Type B pancreatic cell (in vitro differentiated cells): Measurements from ENCODE around the gene GATA5. TPM values are rescaled to one million over a fixed set of nuclear protein-coding genes. Genes with fewer than 3 reads are reported as not detected.

Source experiments
- DNase-seq: peaks from one replicate; pipeline ENCODE4 v3.0.0; 2021; ENCODE audit warnings: mixed read lengths; ENCODE audit not compliant: unreplicated experiment; ENCODE audit errors: extremely low spot score
- H3K27ac Mint-ChIP-seq: 2 replicates; pipeline ENCODE4 v1.8.0; 2021; ENCODE audit warnings: mild to moderate bottlenecking, mixed read lengths
- H3K27me3 Mint-ChIP-seq: 2 replicates; pipeline ENCODE4 v1.8.0; 2021; ENCODE audit warnings: mixed read lengths
- H3K36me3 Mint-ChIP-seq: 2 replicates; pipeline ENCODE4 v1.8.0; 2021; ENCODE audit warnings: mixed read lengths
- H3K4me1 Mint-ChIP-seq: one replicate; pipeline ENCODE4 v1.8.0; 2021; ENCODE audit warnings: mixed read lengths; ENCODE audit not compliant: unreplicated experiment
- H3K4me3 Mint-ChIP-seq: 2 replicates; pipeline ENCODE4 v1.8.0; 2021; ENCODE audit warnings: mild to moderate bottlenecking, mixed read lengths
- H3K9me3 Mint-ChIP-seq: 2 replicates; pipeline ENCODE4 v1.8.0; 2021; ENCODE audit warnings: mixed read lengths
- total RNA-seq: library from RNA; stranded (reverse); gene quantifications from 2 replicates; pipeline ENCODE4 v1.2.1, GENCODE V29; 2021; ENCODE audit warnings: low replicate concordance
- TF ChIP-seq, protein P1 (sequence below): fragments of 200-600 bp; sonication (generic); conservative IDR thresholded peaks from 2 replicates; pipeline ENCODE4 v1.5.0; 2021; ENCODE audit warnings: antibody characterized with exemption, mild to moderate bottlenecking

GATA5 gene
- total RNA-seq, 1 donor from 2014 or later = 10.8 TPM

DNA sequence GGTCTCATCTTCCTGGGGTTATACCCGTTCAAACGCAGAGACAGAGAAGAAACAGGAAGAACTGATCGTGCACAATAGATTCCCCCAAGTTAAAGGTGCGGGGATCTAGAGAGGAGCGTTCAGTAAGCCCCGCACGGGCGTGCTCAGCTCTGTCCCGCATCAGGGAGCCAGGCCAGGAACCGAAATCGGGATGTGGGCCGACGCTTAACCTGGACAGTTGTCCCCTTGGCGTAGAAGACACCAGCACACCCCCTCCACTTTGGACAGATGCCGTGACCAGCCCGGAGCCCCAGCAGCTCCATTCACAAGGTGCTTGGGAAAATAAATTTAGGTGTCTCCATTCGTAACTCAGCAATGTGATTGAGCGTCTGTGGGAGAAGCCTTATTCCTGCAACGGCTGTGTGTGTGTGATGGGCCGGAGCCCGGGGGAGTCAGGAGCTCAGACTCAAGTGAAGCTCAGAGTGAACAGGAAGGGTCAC, 24.0 kb upstream of the GATA5 start:
- TF ChIP-seq, protein P1, sequence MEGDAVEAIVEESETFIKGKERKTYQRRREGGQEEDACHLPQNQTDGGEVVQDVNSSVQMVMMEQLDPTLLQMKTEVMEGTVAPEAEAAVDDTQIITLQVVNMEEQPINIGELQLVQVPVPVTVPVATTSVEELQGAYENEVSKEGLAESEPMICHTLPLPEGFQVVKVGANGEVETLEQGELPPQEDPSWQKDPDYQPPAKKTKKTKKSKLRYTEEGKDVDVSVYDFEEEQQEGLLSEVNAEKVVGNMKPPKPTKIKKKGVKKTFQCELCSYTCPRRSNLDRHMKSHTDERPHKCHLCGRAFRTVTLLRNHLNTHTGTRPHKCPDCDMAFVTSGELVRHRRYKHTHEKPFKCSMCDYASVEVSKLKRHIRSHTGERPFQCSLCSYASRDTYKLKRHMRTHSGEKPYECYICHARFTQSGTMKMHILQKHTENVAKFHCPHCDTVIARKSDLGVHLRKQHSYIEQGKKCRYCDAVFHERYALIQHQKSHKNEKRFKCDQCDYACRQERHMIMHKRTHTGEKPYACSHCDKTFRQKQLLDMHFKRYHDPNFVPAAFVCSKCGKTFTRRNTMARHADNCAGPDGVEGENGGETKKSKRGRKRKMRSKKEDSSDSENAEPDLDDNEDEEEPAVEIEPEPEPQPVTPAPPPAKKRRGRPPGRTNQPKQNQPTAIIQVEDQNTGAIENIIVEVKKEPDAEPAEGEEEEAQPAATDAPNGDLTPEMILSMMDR = no peak
- no peak overlapping the region for H3K27ac Mint-ChIP-seq
- H3K27me3 Mint-ChIP-seq = peaks cover 16% of the 10 kb centered on the region
- peaks cover 6% of the 10 kb centered on the region for H3K9me3 Mint-ChIP-seq
- H3K4me1 Mint-ChIP-seq = peaks cover 22% of the 10 kb centered on the region
- no peaks in the 10 kb centered on the region for H3K36me3 Mint-ChIP-seq
- DNase-seq = no peak
- no peak overlapping the region for H3K4me3 Mint-ChIP-seq

DNA sequence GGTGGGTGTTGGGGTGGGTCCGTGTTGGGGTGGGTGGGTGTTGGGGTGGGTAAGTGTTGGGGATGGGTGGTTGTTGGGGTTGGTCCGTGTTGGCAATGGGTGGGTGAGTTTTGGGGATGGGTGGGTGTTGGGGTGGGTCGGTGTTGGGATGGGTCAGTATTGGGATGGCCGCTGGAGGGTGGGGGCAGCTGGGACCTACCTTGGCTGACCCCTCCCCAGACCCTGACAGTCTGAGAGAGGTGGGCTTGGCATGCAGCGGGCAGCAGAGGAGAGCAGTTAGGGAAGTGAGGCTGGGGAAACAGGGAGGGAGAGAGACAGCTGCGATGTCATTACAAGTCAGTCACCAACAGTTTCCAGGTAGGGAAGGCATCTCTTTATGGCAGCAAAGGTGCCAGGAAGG, 23.1 kb upstream of the GATA5 start:
- no peak overlapping the region for H3K27ac Mint-ChIP-seq
- no peak overlapping the region for H3K4me3 Mint-ChIP-seq
- peaks cover 9% of the 10 kb centered on the region for H3K27me3 Mint-ChIP-seq
- peaks cover 22% of the 10 kb centered on the region for H3K4me1 Mint-ChIP-seq
- TF ChIP-seq, protein P1 = no peak
- DNase-seq = no peak
- no peaks in the 10 kb centered on the region for H3K9me3 Mint-ChIP-seq
- H3K36me3 Mint-ChIP-seq = no peaks in the 10 kb centered on the region

DNA sequence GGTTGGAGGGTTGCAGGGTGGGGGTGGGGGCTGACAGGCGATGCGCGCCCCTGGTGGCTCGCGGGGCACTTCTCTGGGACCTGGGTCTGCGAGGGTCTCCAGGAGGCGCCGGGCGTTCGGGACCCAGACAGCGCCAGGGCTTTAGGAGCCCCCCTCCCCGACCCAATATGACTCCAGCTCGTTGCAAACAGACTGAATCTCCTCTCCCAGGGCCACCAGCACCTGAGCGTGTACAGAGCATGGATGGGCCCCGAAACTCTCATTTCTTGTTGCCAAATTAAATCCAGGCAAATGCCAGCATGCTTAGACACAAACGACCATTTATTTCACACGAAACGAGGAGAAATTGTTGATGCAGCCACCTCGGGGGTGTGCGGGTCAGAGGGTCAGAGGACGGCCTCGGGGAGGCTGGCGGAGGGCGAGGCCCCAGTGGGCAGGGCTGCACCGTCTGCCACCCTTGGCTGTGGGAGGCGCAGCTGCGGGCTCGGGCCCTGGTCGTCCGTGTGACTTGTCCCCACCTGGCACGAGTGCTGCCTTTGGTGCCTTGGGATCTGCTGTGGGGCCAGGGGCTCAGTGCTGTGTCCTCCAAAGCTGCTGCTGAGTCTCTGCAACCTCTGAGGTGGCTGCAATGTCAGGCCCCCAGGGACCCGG, 20.9 kb upstream of the GATA5 start:
- no peak for DNase-seq
- TF ChIP-seq, protein P1 = peak; percentile 86
- peaks cover 5% of the 10 kb centered on the region for H3K27me3 Mint-ChIP-seq
- no peak overlapping the region for H3K27ac Mint-ChIP-seq
- no peaks in the 10 kb centered on the region for H3K9me3 Mint-ChIP-seq
- peaks cover 18% of the 10 kb centered on the region for H3K4me1 Mint-ChIP-seq
- H3K36me3 Mint-ChIP-seq = no peaks in the 10 kb centered on the region
- H3K4me3 Mint-ChIP-seq = peak overlapping the region; percentile 31

DNA sequence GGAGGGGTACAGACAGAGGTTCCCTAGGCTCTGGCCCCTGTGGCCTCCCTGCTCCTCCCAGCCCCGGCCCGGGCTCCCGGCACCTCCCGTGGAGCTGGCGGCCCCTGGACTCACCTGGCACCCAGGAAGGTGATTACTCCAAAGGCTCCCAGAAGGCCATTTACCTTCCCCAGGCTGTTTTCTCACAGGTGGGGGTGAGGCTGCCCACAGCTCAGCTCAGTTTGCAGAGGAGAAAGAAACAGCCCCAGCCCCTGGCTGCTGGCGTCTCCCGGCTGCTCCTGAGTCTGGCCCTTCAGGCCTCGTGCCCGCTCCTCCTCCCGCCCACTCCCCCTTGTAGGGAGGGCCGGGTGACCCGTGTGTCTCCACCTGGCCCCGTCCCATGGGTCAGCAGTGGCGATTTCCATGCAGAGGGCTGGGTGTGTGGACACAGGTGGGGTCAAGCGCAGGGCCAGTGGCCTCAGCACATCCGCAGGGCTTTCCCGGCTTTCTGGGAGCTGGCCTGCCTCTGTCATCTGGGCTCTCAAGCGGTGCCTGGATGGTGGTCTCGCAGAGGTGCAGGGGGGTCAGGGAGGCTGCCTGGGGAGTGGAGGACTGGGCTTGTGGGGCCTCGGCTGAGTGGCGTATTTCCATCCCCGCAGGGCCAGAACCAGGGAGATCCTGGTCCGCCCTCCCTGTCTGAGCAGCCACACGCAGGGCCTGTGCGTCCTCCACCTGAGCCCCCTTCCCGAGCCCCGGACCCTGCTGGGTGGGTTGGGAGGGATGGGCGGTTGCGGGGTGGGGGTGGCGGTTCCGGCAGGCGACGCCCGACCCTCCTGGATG, 20.2 kb upstream of the GATA5 start:
- Mint-ChIP-seq H3K4me1 (peaks cover 16% of the 10 kb centered on the region), H3K36me3 (no peaks in the 10 kb centered on the region), H3K27ac (no peak overlapping the region), H3K9me3 (no peaks in the 10 kb centered on the region), H3K27me3 (peaks cover 5% of the 10 kb centered on the region), H3K4me3 (no peak overlapping the region)
- TF ChIP-seq, protein P1 = no peak
- no peak for DNase-seq

DNA sequence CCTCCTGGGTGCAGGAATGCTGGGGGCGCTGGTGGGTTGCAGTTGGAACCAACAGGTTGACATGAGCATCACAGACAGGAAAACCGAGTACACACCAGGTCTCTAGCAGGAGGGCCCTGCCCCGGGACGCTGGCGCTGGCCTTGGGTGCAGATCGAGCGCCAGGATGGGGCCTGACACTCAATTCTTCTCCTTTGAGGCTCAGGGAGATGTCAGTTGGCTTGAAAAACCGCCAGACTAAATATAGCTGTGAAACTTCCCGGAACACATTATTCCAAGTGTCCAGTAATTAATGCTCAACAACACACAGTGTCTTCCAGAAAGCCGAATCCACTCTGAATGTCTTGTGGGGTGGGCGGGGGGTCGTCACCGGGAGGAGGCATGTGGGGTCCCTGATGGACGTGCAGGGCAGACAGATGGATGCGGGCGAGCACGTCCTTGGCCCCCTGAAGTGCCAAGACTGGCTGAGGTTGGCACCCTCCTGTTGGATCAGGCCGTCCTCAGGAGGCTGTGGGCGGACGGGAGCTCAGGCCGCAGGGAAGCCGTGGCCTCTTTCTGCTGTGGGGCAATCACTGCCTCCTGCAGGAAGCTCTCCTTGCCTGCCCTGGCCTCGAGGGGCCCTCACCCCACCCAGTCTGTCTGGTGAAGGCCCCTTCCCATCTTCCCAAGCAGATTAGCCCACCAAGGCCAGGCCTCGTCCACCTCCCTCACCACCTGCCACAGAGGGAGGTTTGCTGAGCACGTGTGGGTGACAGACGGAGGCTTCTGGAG, 19.4 kb upstream of the GATA5 start:
- Mint-ChIP-seq H3K4me1 (peaks cover 8% of the 10 kb centered on the region), H3K9me3 (no peaks in the 10 kb centered on the region), H3K4me3 (no peak overlapping the region), H3K36me3 (no peaks in the 10 kb centered on the region), H3K27me3 (no peaks in the 10 kb centered on the region), H3K27ac (no peak overlapping the region)
- TF ChIP-seq, protein P1 = no peak
- DNase-seq = no peak
